ENCODE data around the gene FAF1.

DNA sequence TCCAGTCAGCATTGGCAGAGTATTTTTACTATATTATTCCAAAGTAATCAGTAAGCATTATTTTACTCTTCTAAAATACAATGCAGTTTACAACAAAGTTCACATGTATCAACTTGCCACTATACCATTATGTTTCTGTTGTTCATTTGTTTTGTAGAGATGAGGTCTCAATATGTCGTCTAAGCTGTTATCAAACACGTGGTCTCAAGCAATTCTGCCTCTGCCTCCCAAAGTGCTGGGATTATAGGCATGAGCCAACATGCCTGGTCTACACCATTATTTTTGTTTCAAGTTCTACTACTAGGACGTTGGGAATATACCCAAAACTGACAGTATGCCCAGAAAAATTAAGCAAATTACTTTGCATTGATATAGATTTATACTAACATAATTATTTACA, 19.8 kb downstream of the FAF1 start:
- TF ChIP-seq, protein P1, sequence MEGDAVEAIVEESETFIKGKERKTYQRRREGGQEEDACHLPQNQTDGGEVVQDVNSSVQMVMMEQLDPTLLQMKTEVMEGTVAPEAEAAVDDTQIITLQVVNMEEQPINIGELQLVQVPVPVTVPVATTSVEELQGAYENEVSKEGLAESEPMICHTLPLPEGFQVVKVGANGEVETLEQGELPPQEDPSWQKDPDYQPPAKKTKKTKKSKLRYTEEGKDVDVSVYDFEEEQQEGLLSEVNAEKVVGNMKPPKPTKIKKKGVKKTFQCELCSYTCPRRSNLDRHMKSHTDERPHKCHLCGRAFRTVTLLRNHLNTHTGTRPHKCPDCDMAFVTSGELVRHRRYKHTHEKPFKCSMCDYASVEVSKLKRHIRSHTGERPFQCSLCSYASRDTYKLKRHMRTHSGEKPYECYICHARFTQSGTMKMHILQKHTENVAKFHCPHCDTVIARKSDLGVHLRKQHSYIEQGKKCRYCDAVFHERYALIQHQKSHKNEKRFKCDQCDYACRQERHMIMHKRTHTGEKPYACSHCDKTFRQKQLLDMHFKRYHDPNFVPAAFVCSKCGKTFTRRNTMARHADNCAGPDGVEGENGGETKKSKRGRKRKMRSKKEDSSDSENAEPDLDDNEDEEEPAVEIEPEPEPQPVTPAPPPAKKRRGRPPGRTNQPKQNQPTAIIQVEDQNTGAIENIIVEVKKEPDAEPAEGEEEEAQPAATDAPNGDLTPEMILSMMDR (conservative IDR thresholded peaks at IDR 0.05; ENCODE audit: low read depth, low read length) = no peak
- no peak for TF ChIP-seq EZH2 (IDR thresholded peaks at IDR 0.05; ENCODE audit: borderline replicate concordance, low read depth, low read length, poor library complexity, severe bottlenecking)
